ENCODE measurements around the gene TUBB2A. TPM values are rescaled to one million over a fixed set of nuclear protein-coding genes. Genes with fewer than 3 reads are reported as not detected.
A peak's percentile ranks its signal among the peaks of the same experiment; 100 is the strongest.
"Not testable (repeated sequence)": the region's sequence is repeated elsewhere in the genome, so short reads cannot be mapped to it uniquely, and the experiment has no call there.

The TUBB2A gene
- total and polyA plus RNA-seq, 4 donors: 16.9 to 40.0 (median 36.6) TPM

DNA sequence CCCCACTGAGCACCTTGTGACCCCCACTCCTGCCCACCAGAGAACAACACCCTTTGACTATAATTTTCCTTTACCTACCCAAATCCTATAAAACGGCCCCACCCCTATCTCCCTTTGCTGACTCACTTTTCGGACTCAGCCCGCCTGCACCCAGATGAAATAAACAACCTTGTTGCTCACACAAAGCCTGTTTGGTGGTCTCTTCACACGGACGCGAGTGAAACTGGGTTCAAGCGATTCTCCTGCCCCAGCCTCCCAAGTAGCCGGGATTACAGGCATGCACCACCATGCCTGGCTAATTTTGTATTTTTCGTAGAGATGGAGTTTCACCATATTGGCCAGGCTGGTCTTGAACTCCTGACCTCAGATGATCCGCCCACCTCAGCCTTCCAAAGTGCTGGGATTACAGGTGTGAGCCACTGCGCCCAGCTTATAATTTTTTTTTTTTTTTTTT, 16.3 kb upstream of the TUBB2A start:
- H3K27ac ChIP-seq (ENCODE audit: low read depth in 1 of 2, low read length in 2 of 2); DNase-seq; H3K9me3 ChIP-seq (ENCODE audit: control insufficient read depth, low read length); ATAC-seq (ENCODE audit: low FRiP score); intact Hi-C loops (cut with DNase I); H3K4me1 ChIP-seq (ENCODE audit: control insufficient read depth in 1 of 2, insufficient read depth in 2 of 2, low read length in 2 of 2); H3K36me3 ChIP-seq (ENCODE audit: control insufficient read depth in 1 of 2, insufficient read depth in 2 of 2, low read length in 1 of 2); H3K4me3 ChIP-seq (ENCODE audit: low read length in 2 of 2); H3K27me3 ChIP-seq (ENCODE audit: control insufficient read depth in 1 of 2, insufficient read depth in 2 of 2, low read length in 1 of 2): not testable (repeated sequence)
- WGBS, 2 donors: 96 to 97% methylated on average over 11 of the region's 11 CpGs

DNA sequence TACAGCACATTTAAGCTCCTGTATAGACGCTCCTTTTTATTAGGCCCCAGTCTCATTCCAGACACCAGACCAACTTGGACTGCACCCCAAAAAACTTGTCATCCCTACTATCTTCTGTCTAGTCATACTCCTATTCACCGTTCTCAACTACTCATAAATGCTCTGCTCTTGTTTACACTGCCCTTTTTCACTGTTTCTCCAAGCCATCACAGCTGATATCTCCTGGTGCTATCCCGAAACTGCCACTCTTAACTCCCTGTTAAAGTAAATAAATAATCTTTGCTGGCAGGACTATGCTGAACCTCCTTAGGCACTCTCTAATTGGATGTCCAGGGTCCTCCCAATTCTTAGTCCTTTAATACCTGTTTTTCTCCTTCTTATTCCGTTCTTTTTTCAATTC, 15.4 kb upstream of the TUBB2A start:
- H3K4me3 ChIP-seq (ENCODE audit: low read length in 2 of 2); H3K36me3 ChIP-seq (ENCODE audit: control insufficient read depth in 1 of 2, insufficient read depth in 2 of 2, low read length in 1 of 2); H3K4me1 ChIP-seq (ENCODE audit: control insufficient read depth in 1 of 2, insufficient read depth in 2 of 2, low read length in 2 of 2); H3K27me3 ChIP-seq (ENCODE audit: control insufficient read depth in 1 of 2, insufficient read depth in 2 of 2, low read length in 1 of 2); ATAC-seq (ENCODE audit: low FRiP score); H3K27ac ChIP-seq (ENCODE audit: low read depth in 1 of 2, low read length in 2 of 2); intact Hi-C loops (cut with DNase I); DNase-seq; H3K9me3 ChIP-seq (ENCODE audit: control insufficient read depth, low read length): not testable (repeated sequence)
- WGBS, 2 donors: 79 to 88% methylated on average over 4 of the region's 4 CpGs

DNA sequence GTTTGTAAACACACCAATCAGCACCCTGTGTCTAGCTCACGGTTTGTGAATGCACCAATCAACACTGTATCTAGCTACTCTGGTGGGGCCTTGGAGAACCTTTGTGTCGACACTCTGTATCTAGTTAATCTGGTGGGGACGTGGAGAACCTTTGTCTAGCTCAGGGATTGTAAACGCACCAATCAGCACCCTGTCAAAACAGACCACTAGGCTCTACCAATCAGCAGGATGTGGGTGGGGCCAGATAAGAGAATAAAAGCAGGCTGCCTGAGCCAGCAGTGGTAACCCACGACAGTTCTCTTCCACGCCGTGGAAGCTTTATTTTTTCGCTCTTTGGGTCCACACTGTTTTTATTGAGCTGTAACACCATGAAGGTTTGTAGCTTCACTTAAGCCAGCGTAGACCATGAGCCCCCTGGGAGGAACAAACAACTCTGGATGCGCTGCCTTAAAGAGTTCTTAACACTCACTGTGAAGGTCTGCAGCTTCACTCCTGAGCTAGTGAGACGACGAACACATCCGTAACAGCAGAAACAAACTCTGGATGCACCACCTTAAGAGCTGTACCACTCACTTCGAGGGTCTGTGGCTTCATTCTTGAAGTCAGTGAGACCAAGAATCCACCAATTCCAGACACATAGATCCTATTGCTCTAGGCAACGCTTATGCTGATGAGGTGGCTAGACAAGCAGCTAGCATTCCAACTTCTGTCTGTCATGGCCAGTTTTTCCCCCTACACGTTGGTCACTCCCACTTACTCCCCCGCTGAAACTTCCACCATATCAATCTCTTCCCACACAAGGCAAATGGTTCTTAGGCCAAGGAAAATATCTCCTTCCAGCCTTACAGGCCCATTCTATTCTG, 14.2 kb upstream of the TUBB2A start:
- WGBS, 2 donors: 47 to 55% methylated on average over 17 of the region's 17 CpGs
- H3K27ac ChIP-seq (ENCODE audit: low read depth in 1 of 2, low read length in 2 of 2): peak overlapping the region in 1 of 2 donors; percentile 11
- H3K36me3 ChIP-seq (ENCODE audit: control insufficient read depth in 1 of 2, insufficient read depth in 2 of 2, low read length in 1 of 2); ATAC-seq (ENCODE audit: low FRiP score); H3K27me3 ChIP-seq (ENCODE audit: control insufficient read depth in 1 of 2, insufficient read depth in 2 of 2, low read length in 1 of 2); H3K4me1 ChIP-seq (ENCODE audit: control insufficient read depth in 1 of 2, insufficient read depth in 2 of 2, low read length in 2 of 2); H3K4me3 ChIP-seq (ENCODE audit: low read length in 2 of 2); H3K9me3 ChIP-seq (ENCODE audit: control insufficient read depth, low read length); intact Hi-C loops (cut with DNase I): not testable (repeated sequence)
- peak in 1 of 2 donors; percentile 52 for DNase-seq

DNA sequence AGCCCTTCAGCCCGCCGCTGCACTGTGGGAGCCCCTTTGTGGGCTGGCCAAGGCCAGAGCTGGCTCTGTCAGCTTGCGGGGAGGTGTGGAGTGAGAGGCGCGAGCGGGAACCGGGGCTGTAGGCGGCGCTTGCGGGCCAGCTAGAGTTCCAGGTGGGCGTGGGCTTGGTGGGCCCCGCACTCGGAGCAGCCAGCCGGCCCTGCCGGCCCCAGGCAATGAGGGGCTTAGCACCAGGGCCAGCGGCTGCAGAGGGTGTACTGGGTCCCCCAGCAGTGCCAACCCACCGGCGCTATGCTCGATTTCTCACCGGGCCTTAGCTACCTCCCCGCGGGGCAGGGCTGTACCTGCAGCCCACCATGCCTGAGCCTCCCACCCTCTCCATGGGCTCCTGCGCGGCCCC, 13.3 kb upstream of the TUBB2A start:
- H3K27me3 ChIP-seq (ENCODE audit: control insufficient read depth in 1 of 2, insufficient read depth in 2 of 2, low read length in 1 of 2); DNase-seq; H3K4me3 ChIP-seq (ENCODE audit: low read length in 2 of 2); H3K27ac ChIP-seq (ENCODE audit: low read depth in 1 of 2, low read length in 2 of 2); intact Hi-C loops (cut with DNase I); H3K9me3 ChIP-seq (ENCODE audit: control insufficient read depth, low read length); H3K36me3 ChIP-seq (ENCODE audit: control insufficient read depth in 1 of 2, insufficient read depth in 2 of 2, low read length in 1 of 2); ATAC-seq (ENCODE audit: low FRiP score); H3K4me1 ChIP-seq (ENCODE audit: control insufficient read depth in 1 of 2, insufficient read depth in 2 of 2, low read length in 2 of 2): not testable (repeated sequence)
- 92 to 97% methylated on average over 24 of the region's 24 CpGs for WGBS, 2 donors

GRCh38 chr6:3168046-3168445, 10.7 kb upstream of the TUBB2A start:
- not testable (repeated sequence) for H3K4me1 ChIP-seq (ENCODE audit: control insufficient read depth in 1 of 2, insufficient read depth in 2 of 2, low read length in 2 of 2); H3K27ac ChIP-seq (ENCODE audit: low read depth in 1 of 2, low read length in 2 of 2); H3K9me3 ChIP-seq (ENCODE audit: control insufficient read depth, low read length); H3K27me3 ChIP-seq (ENCODE audit: control insufficient read depth in 1 of 2, insufficient read depth in 2 of 2, low read length in 1 of 2); ATAC-seq (ENCODE audit: low FRiP score); DNase-seq; H3K36me3 ChIP-seq (ENCODE audit: control insufficient read depth in 1 of 2, insufficient read depth in 2 of 2, low read length in 1 of 2); H3K4me3 ChIP-seq (ENCODE audit: low read length in 2 of 2)
- intact Hi-C loops (cut with DNase I): loop anchor here in 1 of 2 donors (5.0 kb wide), 1 partner anchor 39 kb away; no protein-coding TSS in a partner anchor
- WGBS, 2 donors: 96% methylated on average over 10 of the region's 10 CpGs

- not testable (repeated sequence) for H3K4me1 ChIP-seq (ENCODE audit: control insufficient read depth in 1 of 2, insufficient read depth in 2 of 2, low read length in 2 of 2); DNase-seq; ATAC-seq (ENCODE audit: low FRiP score); H3K9me3 ChIP-seq (ENCODE audit: control insufficient read depth, low read length); H3K4me3 ChIP-seq (ENCODE audit: low read length in 2 of 2); H3K36me3 ChIP-seq (ENCODE audit: control insufficient read depth in 1 of 2, insufficient read depth in 2 of 2, low read length in 1 of 2); H3K27me3 ChIP-seq (ENCODE audit: control insufficient read depth in 1 of 2, insufficient read depth in 2 of 2, low read length in 1 of 2); H3K27ac ChIP-seq (ENCODE audit: low read depth in 1 of 2, low read length in 2 of 2)
- 95 to 98% methylated on average over 10 of the region's 10 CpGs for WGBS, 2 donors
- intact Hi-C loops (cut with DNase I): loop anchor here in 1 of 2 donors (5.0 kb wide), 1 partner anchor 41 kb away; no protein-coding TSS in a partner anchor
Observed at GRCh38 chr6:3166535-3167225, 9.3 kb upstream of the TUBB2A start.

DNA sequence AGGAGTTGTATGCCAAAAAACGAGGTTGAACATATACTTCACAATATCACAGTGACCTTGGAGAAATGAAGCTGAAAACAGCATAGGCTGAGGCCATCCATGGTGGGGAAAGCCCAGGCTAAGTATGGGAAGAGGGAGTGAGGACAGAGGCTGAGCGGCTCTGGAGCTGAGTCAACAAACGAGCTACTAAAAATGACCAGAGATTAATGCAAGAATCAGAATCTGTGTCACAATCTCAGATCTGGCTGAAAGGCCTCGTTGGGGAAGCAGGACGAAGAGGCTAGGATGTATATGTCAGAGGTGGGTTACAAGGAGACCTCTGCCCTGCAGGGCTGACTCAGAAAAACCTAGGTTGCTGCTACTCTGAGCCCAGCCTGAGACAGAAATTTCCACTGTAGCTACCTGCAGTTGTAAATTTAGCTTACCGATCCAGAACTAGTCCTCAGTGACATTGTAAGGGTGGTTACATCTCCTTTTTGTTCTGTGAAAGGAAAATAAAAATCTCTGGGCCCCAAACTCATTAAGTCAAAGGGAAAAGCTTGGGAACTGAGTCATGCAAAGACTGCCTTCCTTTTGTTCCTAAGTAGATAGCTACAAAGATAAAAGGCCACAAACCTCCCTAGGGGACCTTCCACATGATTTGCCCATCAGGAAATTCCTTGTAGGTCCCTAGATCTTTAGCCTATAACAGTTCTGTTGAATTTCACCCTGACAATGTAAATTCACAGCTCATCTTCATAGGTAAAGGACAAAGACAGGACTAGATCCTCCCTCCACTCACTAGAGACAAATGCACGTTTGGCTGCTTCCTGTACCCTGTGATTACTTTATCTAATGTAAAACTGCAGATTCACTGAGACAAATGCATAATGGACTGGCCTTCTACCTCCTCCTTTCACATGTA, 8.5 kb upstream of the TUBB2A start:
- 74 to 78% methylated on average over 7 of the region's 7 CpGs for WGBS, 2 donors
- no peaks in the 10 kb centered on the region for H3K36me3 ChIP-seq (ENCODE audit: control insufficient read depth in 1 of 2, insufficient read depth in 2 of 2, low read length in 1 of 2)
- intact Hi-C loops (cut with DNase I): loop anchor here in 1 of 2 donors (5.0 kb wide), 1 partner anchor 41 kb away; no protein-coding TSS in a partner anchor
- DNase-seq: no peak
- H3K27ac ChIP-seq (ENCODE audit: low read depth in 1 of 2, low read length in 2 of 2): no peak overlapping the region
- no peak overlapping the region for H3K4me3 ChIP-seq (ENCODE audit: low read length in 2 of 2)
- no peak for ATAC-seq (ENCODE audit: low FRiP score)
- H3K4me1 ChIP-seq (ENCODE audit: control insufficient read depth in 1 of 2, insufficient read depth in 2 of 2, low read length in 2 of 2): no peaks in the 10 kb centered on the region
- no peaks in the 10 kb centered on the region for H3K9me3 ChIP-seq (ENCODE audit: control insufficient read depth, low read length)
- no peaks in the 10 kb centered on the region for H3K27me3 ChIP-seq (ENCODE audit: control insufficient read depth in 1 of 2, insufficient read depth in 2 of 2, low read length in 1 of 2)

- DNase-seq (no peak), ATAC-seq (ENCODE audit: low FRiP score) (no peak)
- 94 to 95% methylated on average over 6 of the region's 6 CpGs for WGBS, 2 donors
- Histone ChIP-seq H3K9me3 (ENCODE audit: control insufficient read depth, low read length) (no peaks in the 10 kb centered on the region), H3K27me3 (ENCODE audit: control insufficient read depth in 1 of 2, insufficient read depth in 2 of 2, low read length in 1 of 2) (no peaks in the 10 kb centered on the region), H3K36me3 (ENCODE audit: control insufficient read depth in 1 of 2, insufficient read depth in 2 of 2, low read length in 1 of 2) (no peaks in the 10 kb centered on the region), H3K4me1 (ENCODE audit: control insufficient read depth in 1 of 2, insufficient read depth in 2 of 2, low read length in 2 of 2) (no peaks in the 10 kb centered on the region), H3K27ac (ENCODE audit: low read depth in 1 of 2, low read length in 2 of 2) (no peak overlapping the region), H3K4me3 (ENCODE audit: low read length in 2 of 2) (no peak overlapping the region)
- intact Hi-C loops (cut with DNase I): loop anchor here in 1 of 2 donors (5.0 kb wide), 1 partner anchor 68 kb away; no protein-coding TSS in a partner anchor
Observed at GRCh38 chr6:3164388-3164787, 7.0 kb upstream of the TUBB2A start.
